Measurements from ENCODE around the gene KRTAP5-6.

DNA sequence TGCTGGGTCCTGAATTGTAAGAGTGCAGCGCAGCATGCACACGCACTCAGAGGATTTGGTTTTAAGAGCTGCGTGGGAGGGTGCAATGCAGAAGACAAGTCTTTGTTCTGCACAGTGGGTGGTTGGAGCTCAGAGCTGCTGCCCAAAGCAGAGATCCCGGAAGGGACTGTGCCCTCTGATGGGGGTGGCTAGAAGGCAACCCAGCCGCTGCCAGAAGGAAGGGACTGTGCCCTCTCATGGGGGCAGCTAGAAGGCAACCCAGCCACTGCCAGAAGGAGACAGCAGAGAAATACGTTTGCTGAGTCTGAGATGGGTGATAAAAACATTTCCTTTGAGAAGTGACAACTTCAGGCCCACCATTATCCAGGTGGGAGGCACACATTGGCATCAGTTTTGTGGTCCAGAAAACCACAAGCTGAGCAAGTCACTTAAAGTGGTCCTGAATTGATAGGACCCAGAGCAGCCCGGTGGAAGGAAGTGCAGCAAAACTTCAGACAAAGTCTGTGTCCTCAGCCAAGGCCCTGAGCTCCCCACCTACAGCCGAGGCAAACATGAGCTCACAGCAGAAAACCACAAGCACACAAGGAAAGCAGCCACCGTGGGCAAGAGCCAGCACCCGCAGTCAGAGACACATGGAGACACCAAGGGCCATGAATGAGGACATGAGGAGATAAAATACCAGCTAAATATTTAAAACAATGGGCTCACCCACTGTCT lies 4.3 kb downstream of the KRTAP5-6 start:
- no peak for TF ChIP-seq ZBTB21 (tag by site-specific recombination; IDR thresholded peaks at IDR 0.05)
- TF ChIP-seq ZNF37A (tag by site-specific recombination; IDR thresholded peaks at IDR 0.05): no peak
- TF ChIP-seq, protein P1, sequence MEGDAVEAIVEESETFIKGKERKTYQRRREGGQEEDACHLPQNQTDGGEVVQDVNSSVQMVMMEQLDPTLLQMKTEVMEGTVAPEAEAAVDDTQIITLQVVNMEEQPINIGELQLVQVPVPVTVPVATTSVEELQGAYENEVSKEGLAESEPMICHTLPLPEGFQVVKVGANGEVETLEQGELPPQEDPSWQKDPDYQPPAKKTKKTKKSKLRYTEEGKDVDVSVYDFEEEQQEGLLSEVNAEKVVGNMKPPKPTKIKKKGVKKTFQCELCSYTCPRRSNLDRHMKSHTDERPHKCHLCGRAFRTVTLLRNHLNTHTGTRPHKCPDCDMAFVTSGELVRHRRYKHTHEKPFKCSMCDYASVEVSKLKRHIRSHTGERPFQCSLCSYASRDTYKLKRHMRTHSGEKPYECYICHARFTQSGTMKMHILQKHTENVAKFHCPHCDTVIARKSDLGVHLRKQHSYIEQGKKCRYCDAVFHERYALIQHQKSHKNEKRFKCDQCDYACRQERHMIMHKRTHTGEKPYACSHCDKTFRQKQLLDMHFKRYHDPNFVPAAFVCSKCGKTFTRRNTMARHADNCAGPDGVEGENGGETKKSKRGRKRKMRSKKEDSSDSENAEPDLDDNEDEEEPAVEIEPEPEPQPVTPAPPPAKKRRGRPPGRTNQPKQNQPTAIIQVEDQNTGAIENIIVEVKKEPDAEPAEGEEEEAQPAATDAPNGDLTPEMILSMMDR (tag by site-specific recombination; IDR thresholded peaks at IDR 0.05): no peak
- TF ChIP-seq ZNF23 (tag by site-specific recombination; IDR thresholded peaks at IDR 0.05; ENCODE audit: borderline replicate concordance): no peak
- TF ChIP-seq ZNF311 (tag by site-specific recombination; IDR thresholded peaks at IDR 0.05; ENCODE audit: borderline replicate concordance): no peak
- TF ChIP-seq ZNF660 (tag by site-specific recombination; IDR thresholded peaks at IDR 0.05): no peak
- no peak for TF ChIP-seq ZNF707 (tag by site-specific recombination; IDR thresholded peaks at IDR 0.05)
- no peak for TF ChIP-seq ZNF629 (tag by site-specific recombination; IDR thresholded peaks at IDR 0.05)
